Neural progenitor cell (in vitro differentiated cells): Measurements from ENCODE around the gene PEAK1.

Source experiments
- EZH2 ChIP-seq: fragments of 200-600 bp; sonication (generic); IDR thresholded peaks from 2 replicates; pipeline ENCODE4 v1.6.1; 2017; ENCODE audit warnings: antibody characterized with exemption, mild to moderate bottlenecking, moderate library complexity
- TF ChIP-seq, protein P1 (sequence below): fragments of 200-600 bp; sonication (generic); IDR thresholded peaks from 2 replicates; pipeline ENCODE4 v1.5.1; 2017; ENCODE audit warnings: antibody characterized with exemption, mild to moderate bottlenecking

DNA sequence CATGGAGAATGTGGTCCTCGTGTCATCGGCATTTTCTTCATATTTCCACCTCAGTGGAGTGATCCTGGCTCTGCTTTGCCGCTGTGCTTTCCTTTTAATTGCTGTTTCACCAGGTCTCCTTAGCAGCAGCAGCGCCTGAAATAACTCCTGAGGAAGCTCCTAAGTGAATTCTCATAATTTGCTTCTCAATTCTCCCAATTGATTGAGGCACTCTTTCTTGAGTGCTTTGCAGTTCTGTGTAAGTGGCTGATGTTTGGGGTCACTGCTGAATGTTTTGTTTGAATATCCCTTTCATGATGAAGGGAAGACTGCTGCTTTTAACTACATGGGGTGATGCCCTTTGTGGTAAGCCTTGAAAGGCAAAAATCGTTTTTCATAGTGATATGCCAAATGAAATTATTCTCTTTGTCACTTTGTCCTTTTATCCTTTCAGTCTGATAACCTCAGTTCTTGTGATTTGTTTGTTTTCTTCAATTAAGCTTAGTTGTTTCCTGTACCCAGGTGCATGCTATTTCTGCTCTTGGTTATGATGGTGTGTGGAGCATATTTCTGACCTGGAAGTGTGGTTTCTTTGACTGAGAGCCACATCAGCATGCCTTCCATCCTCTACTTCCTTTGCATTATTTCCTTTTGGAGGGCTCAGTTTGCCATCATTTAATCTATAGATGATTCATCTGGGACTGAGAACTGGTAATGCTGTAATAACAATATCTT is 37.4 kb upstream of the PEAK1 start:
- no peak for TF ChIP-seq EZH2
- TF ChIP-seq, protein P1, sequence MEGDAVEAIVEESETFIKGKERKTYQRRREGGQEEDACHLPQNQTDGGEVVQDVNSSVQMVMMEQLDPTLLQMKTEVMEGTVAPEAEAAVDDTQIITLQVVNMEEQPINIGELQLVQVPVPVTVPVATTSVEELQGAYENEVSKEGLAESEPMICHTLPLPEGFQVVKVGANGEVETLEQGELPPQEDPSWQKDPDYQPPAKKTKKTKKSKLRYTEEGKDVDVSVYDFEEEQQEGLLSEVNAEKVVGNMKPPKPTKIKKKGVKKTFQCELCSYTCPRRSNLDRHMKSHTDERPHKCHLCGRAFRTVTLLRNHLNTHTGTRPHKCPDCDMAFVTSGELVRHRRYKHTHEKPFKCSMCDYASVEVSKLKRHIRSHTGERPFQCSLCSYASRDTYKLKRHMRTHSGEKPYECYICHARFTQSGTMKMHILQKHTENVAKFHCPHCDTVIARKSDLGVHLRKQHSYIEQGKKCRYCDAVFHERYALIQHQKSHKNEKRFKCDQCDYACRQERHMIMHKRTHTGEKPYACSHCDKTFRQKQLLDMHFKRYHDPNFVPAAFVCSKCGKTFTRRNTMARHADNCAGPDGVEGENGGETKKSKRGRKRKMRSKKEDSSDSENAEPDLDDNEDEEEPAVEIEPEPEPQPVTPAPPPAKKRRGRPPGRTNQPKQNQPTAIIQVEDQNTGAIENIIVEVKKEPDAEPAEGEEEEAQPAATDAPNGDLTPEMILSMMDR: no peak
